NT2/D1 (cell line): ENCODE data around the gene TOE1.

Experiments
- DNase-seq: peaks from one replicate; pipeline ENCODE4 v3.0.0-alpha.2; 2011; ENCODE audit warnings: low read depth, low spot score
- H3K27me3 ChIP-seq: 2 replicates; pipeline ENCODE4 v1.6.0; 2011; ENCODE audit warnings: mild to moderate bottlenecking; ENCODE audit not compliant: insufficient read length, insufficient read depth
- H3K36me3 ChIP-seq: 2 replicates; pipeline ENCODE4 v1.6.1; 2011; ENCODE audit warnings: mild to moderate bottlenecking, low read length, mixed read lengths; ENCODE audit not compliant: insufficient read depth, insufficient read length
- H3K4me1 ChIP-seq: 2 replicates; pipeline ENCODE4 v1.5.1; 2011; ENCODE audit not compliant: insufficient read depth, insufficient read length
- H3K4me3 ChIP-seq: 2 replicates; pipeline ENCODE4 v1.5.1; 2011; ENCODE audit warnings: low read depth; ENCODE audit not compliant: insufficient read length
- H3K9ac ChIP-seq: 2 replicates; pipeline ENCODE4 v1.6.0; 2011; ENCODE audit warnings: low read depth; ENCODE audit not compliant: insufficient read length
- H3K9me3 ChIP-seq: 2 replicates; pipeline ENCODE4 v1.5.1; 2011; ENCODE audit warnings: mild to moderate bottlenecking, low read length; ENCODE audit not compliant: insufficient read depth
- SUZ12 ChIP-seq: IDR thresholded peaks from 2 replicates; pipeline ENCODE4 v1.6.1; 2011; ENCODE audit not compliant: insufficient read length, insufficient read depth; ENCODE audit errors: extremely low read depth
- YY1 ChIP-seq: IDR thresholded peaks from 2 replicates; pipeline ENCODE4 v1.6.1; 2011; ENCODE audit not compliant: insufficient read length, insufficient read depth
- ZNF274 ChIP-seq: IDR thresholded peaks from 2 replicates; pipeline ENCODE4 v1.6.1; 2011; ENCODE audit warnings: mild to moderate bottlenecking, low read depth, low read length

Gene TOE1

GRCh38 chr1:45317166-45317565, 22.8 kb upstream of the TOE1 start:
- no peak overlapping the region for H3K4me3 ChIP-seq
- peaks cover 41% of the 10 kb centered on the region for H3K9me3 ChIP-seq
- TF ChIP-seq ZNF274 (no peak), SUZ12 (no peak), YY1 (no peak)
- H3K27me3 ChIP-seq = no peaks in the 10 kb centered on the region
- peaks cover 5% of the 10 kb centered on the region for H3K4me1 ChIP-seq
- H3K9ac ChIP-seq = peak overlapping the region; percentile 44
- DNase-seq = no peak
- no peaks in the 10 kb centered on the region for H3K36me3 ChIP-seq

- Histone ChIP-seq H3K9ac (no peak overlapping the region), H3K4me1 (peaks cover 5% of the 10 kb centered on the region), H3K9me3 (peaks cover 52% of the 10 kb centered on the region), H3K4me3 (no peak overlapping the region), H3K36me3 (no peaks in the 10 kb centered on the region), H3K27me3 (no peaks in the 10 kb centered on the region)
- TF ChIP-seq ZNF274 (no peak), SUZ12 (no peak), YY1 (no peak)
- DNase-seq = no peak
These were observed 20.2 kb upstream of the TOE1 start for GRCh38 chr1:45319761-45320160.

- H3K27me3 ChIP-seq = no peaks in the 10 kb centered on the region
These were observed 18.5 kb upstream of the TOE1 start for GRCh38 chr1:45321444-45321843.

GRCh38 chr1:45322486-45323040, 17.4 kb upstream of the TOE1 start:
- Histone ChIP-seq H3K4me3 (no peak overlapping the region), H3K9ac (no peak overlapping the region)
- TF ChIP-seq SUZ12 = no peak

More at GRCh38 chr1:45321444-45321843, 18.5 kb upstream of the TOE1 start:
- H3K4me3 ChIP-seq = no peak overlapping the region
- TF ChIP-seq YY1 (no peak), ZNF274 (no peak), SUZ12 (no peak)
- H3K36me3 ChIP-seq = peaks cover 11% of the 10 kb centered on the region
- H3K9me3 ChIP-seq = peaks cover 44% of the 10 kb centered on the region
- peak overlapping the region; percentile 1 for H3K9ac ChIP-seq
- no peak for DNase-seq
- peaks cover 7% of the 10 kb centered on the region for H3K4me1 ChIP-seq

GRCh38 chr1:45325851-45326506, 14.0 kb upstream of the TOE1 start:
- Histone ChIP-seq H3K4me3 (no peak overlapping the region), H3K4me1 (peaks cover 21% of the 10 kb centered on the region), H3K27me3 (no peaks in the 10 kb centered on the region), H3K9me3 (peaks cover 30% of the 10 kb centered on the region), H3K36me3 (peaks cover 44% of the 10 kb centered on the region), H3K9ac (no peak overlapping the region)
- no peak for TF ChIP-seq YY1
- TF ChIP-seq ZNF274 = no peak
- TF ChIP-seq SUZ12 = no peak
- DNase-seq = no peak

More at GRCh38 chr1:45322486-45323040, 17.4 kb upstream of the TOE1 start:
- Histone ChIP-seq H3K9me3 (peaks cover 33% of the 10 kb centered on the region), H3K36me3 (peaks cover 23% of the 10 kb centered on the region), H3K27me3 (no peaks in the 10 kb centered on the region), H3K4me1 (peaks cover 14% of the 10 kb centered on the region)
- no peak for DNase-seq

- H3K27me3 ChIP-seq = no peaks in the 10 kb centered on the region
- peak within 1 kb of the TSS; percentile 58 for H3K9ac ChIP-seq
- no peak within 1 kb of the TSS for H3K4me3 ChIP-seq
- H3K36me3 ChIP-seq = peaks cover 53% of the 10 kb centered on the region
- H3K9me3 ChIP-seq = peaks cover 30% of the 10 kb centered on the region
- peaks cover 21% of the 10 kb centered on the region for H3K4me1 ChIP-seq
- no peak for DNase-seq
- no peak for TF ChIP-seq YY1
- TF ChIP-seq SUZ12 = no peak
- no peak for TF ChIP-seq ZNF274
These were observed 13.0 kb upstream of the TOE1 start, which contains the start of gene HPDL for GRCh38 chr1:45326627-45327623. Gene HPDL (plus strand): TSS chr1:45326895. CDS start chr1:45327149, 254 bp downstream.

GRCh38 chr1:45327644-45328515, 12.1 kb upstream of the TOE1 start:
- H3K36me3 ChIP-seq = peaks cover 63% of the 10 kb centered on the region
- H3K4me3 ChIP-seq = no peak overlapping the region
- TF ChIP-seq SUZ12 = no peak
- no peak for TF ChIP-seq ZNF274
- TF ChIP-seq YY1 = no peak
- H3K4me1 ChIP-seq = peaks cover 21% of the 10 kb centered on the region
- DNase-seq = no peak
- no peaks in the 10 kb centered on the region for H3K27me3 ChIP-seq
- peak overlapping the region; percentile 58 for H3K9ac ChIP-seq
- H3K9me3 ChIP-seq = peaks cover 25% of the 10 kb centered on the region
